ENCODE data around the gene DIP2A.

GRCh38 chr21:46434322-46434958, 24.3 kb upstream of the DIP2A start:
- TF ChIP-seq CTCF (IDR thresholded peaks at IDR 0.05; ENCODE audit: low read depth, low read length, poor library complexity, severe bottlenecking) = no peak
- no peak for TF ChIP-seq EZH2phosphoT487 (IDR thresholded peaks at IDR 0.05; ENCODE audit: borderline replicate concordance, low read length)
